Left lung (tissue), 10 donors: ENCODE data around the gene MNX1. TPM values are rescaled to one million over a fixed set of nuclear protein-coding genes. Genes with fewer than 3 reads are reported as not detected.

ENCODE experiments used
- ATAC-seq: fragments of 200-7000 bp; cut with Tn5 transposase; one replicate; pipeline ENCODE4 v1.9.1; 2020; ENCODE audit warnings: moderate library complexity
- DNase-seq, 4 donors: peaks; one replicate each; pipeline ENCODE4 v3.0.0-alpha.2; 2013 to 2020
- H3K27ac ChIP-seq, 2 donors: fragments of 200-600 bp; sonication (generic) in 1 of 2; one replicate each; pipeline versions ENCODE4 v1.5.0 to v1.8.0; 2020 to 2021
- H3K27me3 ChIP-seq, 2 donors: fragments of 200-600 bp; sonication (generic) in 1 of 2; one replicate each; pipeline versions ENCODE4 v1.5.0 to v1.8.0; 2020 to 2021
- H3K36me3 ChIP-seq, 2 donors: fragments of 200-600 bp; sonication (generic) in 1 of 2; one replicate each; pipeline versions ENCODE4 v1.5.0 to v1.8.0; 2020 to 2021
- H3K4me1 ChIP-seq, 2 donors: fragments of 200-600 bp; one replicate each; pipeline ENCODE4 v1.8.0; 2021
- H3K4me3 ChIP-seq, 2 donors: fragments of 200-600 bp; sonication (generic) in 1 of 2; one replicate each; pipeline versions ENCODE4 v1.5.0 to v1.8.0; 2020 to 2021; ENCODE audit warnings: mild to moderate bottlenecking in 1 of 2
- H3K9me3 ChIP-seq, 2 donors: fragments of 200-600 bp; sonication (generic) in 1 of 2; one replicate each; pipeline versions ENCODE4 v1.5.0 to v1.8.0; 2020 to 2021
- CTCF ChIP-seq, 2 donors: fragments of 200-600 bp; sonication (generic) in 1 of 2; IDR thresholded peaks; one replicate each; pipeline versions ENCODE4 v1.5.0 to v1.8.0; 2021; ENCODE audit warnings: antibody characterized with exemption in 2 of 2
- intact Hi-C, 2 donors: fragments of 100-400 bp; cut with DNase I; formaldehyde crosslinking; loops; one replicate each; pipeline versions ENCODE4 v1.11.2 to v1.14.2; 2022
- polyA plus RNA-seq, 6 donors: library from polyadenylated mRNA; unstranded; fragments of 120-200 nt; gene quantifications; one replicate each; pipeline ENCODE4 v1.2.1, GENCODE V29; 2013; ENCODE audit not compliant: insufficient read length in 6 of 6
- total RNA-seq, 2 donors: library from RNA; stranded (reverse); fragmentation: NEBNext Ultra II Directional; extraction: Animal tissue kit (Norgen Biotek cat#: 25700); gene quantifications; one replicate each; pipeline ENCODE4 v1.2.1, GENCODE V29; 2021
- donor health status: DM: no; HTN: yes; CAD: no.
- donor health status: DM: no; HTN: no; CAD: no.

MNX1 gene
- total and polyA plus RNA-seq, 8 donors: 0.26 to 0.76 (median 0.47) TPM; not detected in 1

GRCh38 chr7:157009170-157009777 lies 1.2 kb downstream of the MNX1 start:
- H3K27me3 ChIP-seq: peaks cover 95 to 98% of the 10 kb centered on the region in 2 donors
- DNase-seq: peak in 1 of 4 donors; percentile 77
- ATAC-seq: no peak

GRCh38 chr7:157008206-157009169 lies 2.0 kb downstream of the MNX1 start:
- DNase-seq: peak in 1 of 4 donors; percentile 55
- no peak for TF ChIP-seq CTCF (IDR thresholded peaks at IDR 0.05)
- ATAC-seq: no peak
- intact Hi-C loops: no loop called here
- Histone ChIP-seq H3K27me3 (peaks cover 95 to 98% of the 10 kb centered on the region in 2 donors), H3K27ac (no peak overlapping the region), H3K4me3 (no peak overlapping the region), H3K9me3 (no peaks in the 10 kb centered on the region), H3K36me3 (no peaks in the 10 kb centered on the region), H3K4me1 (peaks cover 0 to 53% of the 10 kb centered on the region in 2 donors)

More at GRCh38 chr7:157009170-157009777, 1.2 kb downstream of the MNX1 start:
- H3K9me3 ChIP-seq: no peaks in the 10 kb centered on the region
- peak overlapping the region in 1 of 2 donors; percentile 17 for H3K4me3 ChIP-seq
- intact Hi-C loops: no loop called here
- no peak overlapping the region for H3K27ac ChIP-seq
- H3K4me1 ChIP-seq: peaks cover 0 to 45% of the 10 kb centered on the region in 2 donors
- H3K36me3 ChIP-seq: no peaks in the 10 kb centered on the region
- TF ChIP-seq CTCF (IDR thresholded peaks at IDR 0.05): no peak

- intact Hi-C loops: no loop called here
- Histone ChIP-seq H3K4me1 (peaks cover 0 to 55% of the 10 kb centered on the region in 2 donors), H3K27me3 (peaks cover 95 to 98% of the 10 kb centered on the region in 2 donors), H3K4me3 (no peak overlapping the region), H3K27ac (no peak overlapping the region), H3K36me3 (no peaks in the 10 kb centered on the region), H3K9me3 (no peaks in the 10 kb centered on the region)
- no peak for TF ChIP-seq CTCF (IDR thresholded peaks at IDR 0.05)
- ATAC-seq: no peak
- DNase-seq: peak in 1 of 4 donors; percentile 32
These were observed 2.9 kb downstream of the MNX1 start for GRCh38 chr7:157007470-157008066.

GRCh38 chr7:157006829-157007469 lies 3.5 kb downstream of the MNX1 start:
- intact Hi-C loops: no loop called here
- H3K4me1 ChIP-seq: peaks cover 0 to 55% of the 10 kb centered on the region in 2 donors
- ATAC-seq: no peak

More at GRCh38 chr7:157006829-157007469, 3.5 kb downstream of the MNX1 start:
- no peaks in the 10 kb centered on the region for H3K36me3 ChIP-seq
- no peak overlapping the region for H3K4me3 ChIP-seq
- DNase-seq: no peak
- H3K27me3 ChIP-seq: peaks cover 95 to 98% of the 10 kb centered on the region in 2 donors
- no peak for TF ChIP-seq CTCF (IDR thresholded peaks at IDR 0.05)
- no peaks in the 10 kb centered on the region for H3K9me3 ChIP-seq
- no peak overlapping the region for H3K27ac ChIP-seq
